Measurements from ENCODE around the gene TLCD2. TPM values are rescaled to one million over a fixed set of nuclear protein-coding genes. Genes with fewer than 3 reads are reported as not detected.
"Not testable (repeated sequence)": the region's sequence is repeated elsewhere in the genome, so short reads cannot be mapped to it uniquely, and the experiment has no call there.

TLCD2 gene
- total and polyA plus RNA-seq, 2 of the 13 experiments (the other 11 are each of a cell fraction or from before 2014, with no cell fraction given), result 0.90 to 1.1 TPM

DNA sequence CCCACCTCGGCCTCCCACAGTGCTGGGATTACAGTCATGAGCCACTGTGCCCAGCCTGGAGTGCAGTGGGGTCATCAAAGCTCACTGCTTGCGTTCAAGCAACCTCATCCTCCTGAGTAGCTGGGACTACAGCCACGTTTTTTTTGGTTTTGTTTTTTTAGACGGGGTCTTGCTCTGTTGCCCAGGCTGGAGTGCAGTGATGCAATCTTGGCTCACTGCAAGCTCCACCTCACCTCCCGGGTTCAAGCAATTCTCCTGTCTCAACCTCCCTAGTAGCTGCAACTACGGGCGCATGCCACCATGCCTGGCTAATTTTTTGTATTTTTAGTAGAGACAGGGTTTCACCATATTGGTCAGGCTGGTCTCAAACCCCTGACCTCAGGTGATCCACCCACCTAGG lies 57.4 kb downstream of the TLCD2 start:
- BruUV-seq (replicated peaks), result TSS peak; percentile 20
- H3K79me2 ChIP-seq (ENCODE audit: insufficient read depth, low read length); H2AFZ ChIP-seq (ENCODE audit: low read length); H3K27ac ChIP-seq (ENCODE audit: extremely low read length, insufficient read depth, low read length); H3K9me3 ChIP-seq (ENCODE audit: low read length); in situ Hi-C loops (cut with HindIII; ENCODE audit: extremely low pct_ligation_motif_present, low pct_unique_long_range_greater_than_20kb); intact Hi-C loops (cut with micrococcal nuclease; ENCODE audit: unreplicated experiment); H3K9ac ChIP-seq (ENCODE audit: insufficient read depth, low read depth, low read length); CTCF ChIA-PET (ENCODE audit: low intra/inter-chr PET ratio, low total read pairs); H3K4me3 ChIP-seq (replicated peaks in 1 of 3; ENCODE audit: insufficient read depth in 1 of 3, low read depth in 2 of 3, low read length in 3 of 3); H3K4me2 ChIP-seq (ENCODE audit: low read depth, low read length); POLR2A ChIA-PET; H3K27me3 ChIP-seq (ENCODE audit: control insufficient read depth in 1 of 2, insufficient read depth in 2 of 2, low read length in 2 of 2); DNase-seq (ENCODE audit: low spot score); FAIRE-seq; ATAC-seq; H4K20me1 ChIP-seq (ENCODE audit: insufficient read depth, low read length): not testable (repeated sequence)
- H3K36me3 ChIP-seq (replicated peaks in 1 of 2; ENCODE audit: control insufficient read depth in 1 of 2, insufficient read depth in 2 of 2, low read length in 2 of 2), result peaks cover 42 to 63% of the 10 kb centered on the region in 2 experiments
- TF ChIP-seq ZNF121 (CRISPR knock-in tag; IDR thresholded peaks at IDR 0.05), result peak; percentile 78
- WGBS (ENCODE audit: low lambda C conversion rate), result 96% methylated on average over 7 of the region's 7 CpGs
- H3K4me1 ChIP-seq (ENCODE audit: insufficient read depth, low read length), result peaks cover 33% of the 10 kb centered on the region

MicroRNA genes within 50 kb of the gene (microRNA counts, 767-probe panel; counts per million panel counts)
- microRNA hsa-miR-22-3p, result not detected

Other genes with a start within 250 kb of the TLCD2 start
- gene MYO1C, start 217.7 kb downstream of the TLCD2 start, total RNA-seq (2016; rRNA removed; fragmentation: Illumina TruSeq; extraction: Trizol), result 22.7 and 27.9 TPM in 2 replicates
- gene MYO1C, start 217.7 kb downstream of the TLCD2 start, polyA plus RNA-seq (2011; rRNA removed), result 40.8 and 59.8 TPM in 2 replicates
- 4.3 and 4.8 TPM in 2 replicates for gene INPP5K, start 193.8 kb downstream of the TLCD2 start, total RNA-seq (2016; rRNA removed; fragmentation: Illumina TruSeq; extraction: Trizol)
- 9.3 and 9.6 TPM in 2 replicates for gene INPP5K, start 193.8 kb downstream of the TLCD2 start, polyA plus RNA-seq (2011; rRNA removed)
- gene PITPNA, start 147.6 kb downstream of the TLCD2 start, total RNA-seq (2016; rRNA removed; fragmentation: Illumina TruSeq; extraction: Trizol), result 14.3 and 15.5 TPM in 2 replicates
- 20.7 and 23.7 TPM in 2 replicates for gene PITPNA, start 147.6 kb downstream of the TLCD2 start, polyA plus RNA-seq (2011; rRNA removed)
- gene SLC43A2, start 81.5 kb downstream of the TLCD2 start, total RNA-seq (2016; rRNA removed; fragmentation: Illumina TruSeq; extraction: Trizol), result 3.3 and 7.3 TPM in 2 replicates
- gene SLC43A2, start 81.5 kb downstream of the TLCD2 start, polyA plus RNA-seq (2011; rRNA removed), result 20.0 and 26.7 TPM in 2 replicates
- gene SCARF1, start 64.6 kb downstream of the TLCD2 start, total RNA-seq (2016; rRNA removed; fragmentation: Illumina TruSeq; extraction: Trizol), result 0.24 TPM in 1 of 2 replicates, not detected in the other
- 0.71 and 0.72 TPM in 2 replicates for gene SCARF1, start 64.6 kb downstream of the TLCD2 start, polyA plus RNA-seq (2011; rRNA removed)
- gene RILP, start 60.5 kb downstream of the TLCD2 start, total RNA-seq (2016; rRNA removed; fragmentation: Illumina TruSeq; extraction: Trizol), result 4.7 and 6.6 TPM in 2 replicates
- gene RILP, start 60.5 kb downstream of the TLCD2 start, polyA plus RNA-seq (2011; rRNA removed), result 8.1 and 9.4 TPM in 2 replicates
- gene PRPF8, start 25.5 kb downstream of the TLCD2 start, total RNA-seq (2016; rRNA removed; fragmentation: Illumina TruSeq; extraction: Trizol), result 112 and 318 TPM in 2 replicates
- gene PRPF8, start 25.5 kb downstream of the TLCD2 start, polyA plus RNA-seq (2011; rRNA removed), result 179 and 195 TPM in 2 replicates
- gene WDR81, start 14.3 kb upstream of the TLCD2 start, total RNA-seq (2016; rRNA removed; fragmentation: Illumina TruSeq; extraction: Trizol), result 12.5 and 16.7 TPM in 2 replicates
- 9.1 and 15.1 TPM in 2 replicates for gene WDR81, start 14.3 kb upstream of the TLCD2 start, polyA plus RNA-seq (2011; rRNA removed)
- gene SERPINF2, start 32.5 kb upstream of the TLCD2 start, total RNA-seq (2016; rRNA removed; fragmentation: Illumina TruSeq; extraction: Trizol), result 123 and 309 TPM in 2 replicates
- 548 and 871 TPM in 2 replicates for gene SERPINF2, start 32.5 kb upstream of the TLCD2 start, polyA plus RNA-seq (2011; rRNA removed)
- gene SERPINF1, start 51.7 kb upstream of the TLCD2 start, total RNA-seq (2016; rRNA removed; fragmentation: Illumina TruSeq; extraction: Trizol), result 418 and 853 TPM in 2 replicates
- 2,101 and 2,733 TPM in 2 replicates for gene SERPINF1, start 51.7 kb upstream of the TLCD2 start, polyA plus RNA-seq (2011; rRNA removed)
- gene SMYD4, start 119.5 kb upstream of the TLCD2 start, total RNA-seq (2016; rRNA removed; fragmentation: Illumina TruSeq; extraction: Trizol), result 9.8 and 11.3 TPM in 2 replicates
- gene SMYD4, start 119.5 kb upstream of the TLCD2 start, polyA plus RNA-seq (2011; rRNA removed), result 7.4 and 7.9 TPM in 2 replicates
- 13.9 and 53.3 TPM in 2 replicates for gene RPA1, start 119.6 kb upstream of the TLCD2 start, total RNA-seq (2016; rRNA removed; fragmentation: Illumina TruSeq; extraction: Trizol)
- gene RPA1, start 119.6 kb upstream of the TLCD2 start, polyA plus RNA-seq (2011; rRNA removed), result 25.6 and 37.6 TPM in 2 replicates

All from HepG2 (cell line).